Activated T-helper 1 cell treated with anti-CD3 and anti-CD28 coated beads, Interleukin-12 subunit alpha, Interleukin-12 subunit beta, Interleukin-2, Interleukin-4 antibody, amounts not matched to agents 30 ng/mL and 10 ng/mL and 1 ng/mL, durations not matched to agents 14 hours and 24 hours and 36 hours (primary cell): ENCODE measurements around the gene TEX22. TPM values are rescaled to one million over a fixed set of nuclear protein-coding genes. Genes with fewer than 3 reads are reported as not detected.

Source experiments
- DNase-seq: peaks from one replicate; pipeline ENCODE4 v3.0.0; 2021; ENCODE audit warnings: low spot score
- H3K27ac Mint-ChIP-seq: one replicate; pipeline ENCODE4 v1.8.0; 2021; ENCODE audit warnings: mild to moderate bottlenecking, mixed read lengths
- H3K27me3 Mint-ChIP-seq: one replicate; pipeline ENCODE4 v1.8.0; 2022; ENCODE audit warnings: mild to moderate bottlenecking, moderate library complexity, mixed read lengths; ENCODE audit not compliant: insufficient read depth
- H3K36me3 Mint-ChIP-seq: one replicate; pipeline ENCODE4 v1.8.0; 2021; ENCODE audit warnings: low read depth, mixed read lengths
- H3K4me1 Mint-ChIP-seq: one replicate; pipeline ENCODE4 v1.8.0; 2021; ENCODE audit warnings: low read depth, mixed read lengths
- H3K4me3 Mint-ChIP-seq: one replicate; pipeline ENCODE4 v1.8.0; 2021; ENCODE audit warnings: mild to moderate bottlenecking, moderate library complexity, mixed read lengths
- H3K9me3 Mint-ChIP-seq: one replicate; pipeline ENCODE4 v1.8.0; 2021; ENCODE audit warnings: mixed read lengths
- intact Hi-C: fragments of 100-400 bp; cut with micrococcal nuclease; formaldehyde crosslinking; loops from one replicate; pipeline ENCODE4 v1.15.1; 2024
- total RNA-seq: library from RNA; stranded (reverse); gene quantifications from 2 replicates; pipeline ENCODE4 v1.2.3, GENCODE V29; 2022

The TEX22 gene
- total RNA-seq, 1 donor from 2014 or later: 7.4 TPM

DNA sequence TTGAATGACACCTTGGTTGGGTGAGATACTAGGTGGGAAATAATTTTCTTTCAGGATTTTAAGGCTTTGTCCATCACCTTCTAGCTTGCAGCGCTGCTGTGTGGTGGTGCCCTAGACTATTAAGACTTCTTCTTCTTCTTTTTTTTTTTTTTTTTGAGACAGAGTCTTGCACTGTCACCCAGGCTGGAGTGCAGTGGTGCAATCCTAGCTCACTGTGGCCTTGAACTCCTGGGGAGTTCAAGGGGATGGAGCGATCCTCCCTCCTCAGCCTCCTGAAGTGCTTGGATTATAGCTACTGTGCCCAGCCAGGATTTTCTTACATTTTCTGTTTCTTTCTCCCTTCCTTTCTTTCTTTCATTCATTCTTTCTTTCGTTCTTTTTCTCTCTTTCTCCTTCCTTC, 11.0 kb downstream of the TEX22 start:
- Mint-ChIP-seq H3K27me3 (peaks cover 23% of the 10 kb centered on the region), H3K36me3 (peaks cover 8% of the 10 kb centered on the region), H3K27ac (no peak overlapping the region), H3K4me3 (no peak overlapping the region), H3K4me1 (peaks cover 10% of the 10 kb centered on the region), H3K9me3 (no peaks in the 10 kb centered on the region)
- no peak for DNase-seq
- intact Hi-C loops: no loop called here

DNA sequence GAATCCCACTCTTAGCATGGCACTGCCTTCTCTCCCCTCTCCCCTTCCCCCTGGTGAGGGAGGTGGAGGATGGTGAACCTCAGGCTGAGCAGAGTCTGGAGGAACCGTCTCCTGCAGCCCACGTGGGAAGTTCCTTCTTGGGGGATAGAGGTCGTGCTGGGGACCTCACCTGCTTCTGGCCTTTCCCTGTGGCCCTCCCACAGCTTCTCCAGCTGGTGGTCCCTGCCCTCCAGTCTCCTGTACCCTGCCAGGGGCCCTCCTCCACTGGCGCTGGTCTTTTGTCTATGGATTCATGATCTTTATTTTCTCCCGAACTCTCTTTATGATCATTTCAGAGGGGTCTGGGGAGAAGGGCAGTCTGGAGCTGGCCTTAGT, 12.3 kb downstream of the TEX22 start:
- Mint-ChIP-seq H3K9me3 (no peaks in the 10 kb centered on the region), H3K4me3 (no peak overlapping the region), H3K36me3 (peaks cover 1% of the 10 kb centered on the region), H3K27ac (no peak overlapping the region), H3K27me3 (peaks cover 23% of the 10 kb centered on the region), H3K4me1 (peaks cover 5% of the 10 kb centered on the region)
- intact Hi-C loops: no loop called here
- DNase-seq: no peak

DNA sequence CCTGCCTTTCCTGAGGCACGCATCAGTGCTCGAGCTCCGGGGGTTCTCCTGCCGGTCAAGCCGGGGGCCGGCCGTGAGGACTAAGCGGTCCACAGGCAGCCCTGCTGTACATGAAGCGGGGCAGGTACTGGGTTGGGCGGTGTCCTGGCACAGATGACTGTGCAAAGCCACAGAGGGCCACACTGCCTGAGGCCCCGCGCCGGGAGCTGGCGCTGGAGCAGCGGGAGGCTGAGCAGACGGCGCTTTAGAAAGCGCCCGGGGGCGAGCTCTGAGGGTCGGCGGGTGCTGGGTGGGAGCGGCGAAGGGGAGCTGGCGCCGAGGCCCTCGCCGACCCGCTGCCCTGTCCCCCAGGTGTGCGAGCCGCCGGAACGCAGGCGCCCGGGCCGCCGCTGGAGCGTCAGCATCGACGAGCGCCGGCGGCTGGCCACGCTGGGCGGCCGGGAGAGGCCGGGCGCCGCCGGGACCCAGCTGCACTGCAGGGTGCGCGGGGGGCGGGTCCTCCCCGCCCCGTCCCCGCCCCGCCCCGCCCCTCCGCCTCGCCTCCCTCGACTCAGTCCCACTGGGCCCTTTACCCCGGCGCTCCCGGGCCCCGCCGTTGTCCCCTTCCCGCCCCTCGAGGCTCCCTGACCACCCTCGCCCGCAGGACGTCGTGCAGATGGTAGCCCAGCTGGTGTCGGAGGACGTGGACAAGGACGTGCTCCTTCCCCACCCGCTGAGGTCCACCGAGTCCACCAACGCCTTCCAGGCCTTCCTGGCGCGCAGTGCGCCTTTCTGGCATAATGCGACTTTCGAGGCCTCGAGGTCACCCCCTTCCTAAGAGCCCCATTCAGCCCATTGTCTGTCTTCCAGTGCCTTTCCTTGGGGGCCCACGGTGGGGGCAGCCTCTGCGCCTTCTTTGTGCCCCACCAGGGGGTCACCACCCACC, 12.9 kb downstream of the TEX22 start:
- peaks cover 5% of the 10 kb centered on the region for H3K4me1 Mint-ChIP-seq
- H3K36me3 Mint-ChIP-seq: peaks cover 1% of the 10 kb centered on the region
- H3K27me3 Mint-ChIP-seq: peaks cover 23% of the 10 kb centered on the region
- no peak overlapping the region for H3K4me3 Mint-ChIP-seq
- no peaks in the 10 kb centered on the region for H3K9me3 Mint-ChIP-seq
- no peak for DNase-seq
- intact Hi-C loops: no loop called here
- no peak overlapping the region for H3K27ac Mint-ChIP-seq

- Mint-ChIP-seq H3K4me3 (no peak overlapping the region), H3K27ac (no peak overlapping the region), H3K36me3 (no peaks in the 10 kb centered on the region), H3K27me3 (peaks cover 23% of the 10 kb centered on the region), H3K4me1 (peaks cover 5% of the 10 kb centered on the region), H3K9me3 (no peaks in the 10 kb centered on the region)
- intact Hi-C loops: no loop called here
- DNase-seq: no peak
Observed at GRCh38 chr14:105411985-105412770, 13.8 kb downstream of the TEX22 start.

DNA sequence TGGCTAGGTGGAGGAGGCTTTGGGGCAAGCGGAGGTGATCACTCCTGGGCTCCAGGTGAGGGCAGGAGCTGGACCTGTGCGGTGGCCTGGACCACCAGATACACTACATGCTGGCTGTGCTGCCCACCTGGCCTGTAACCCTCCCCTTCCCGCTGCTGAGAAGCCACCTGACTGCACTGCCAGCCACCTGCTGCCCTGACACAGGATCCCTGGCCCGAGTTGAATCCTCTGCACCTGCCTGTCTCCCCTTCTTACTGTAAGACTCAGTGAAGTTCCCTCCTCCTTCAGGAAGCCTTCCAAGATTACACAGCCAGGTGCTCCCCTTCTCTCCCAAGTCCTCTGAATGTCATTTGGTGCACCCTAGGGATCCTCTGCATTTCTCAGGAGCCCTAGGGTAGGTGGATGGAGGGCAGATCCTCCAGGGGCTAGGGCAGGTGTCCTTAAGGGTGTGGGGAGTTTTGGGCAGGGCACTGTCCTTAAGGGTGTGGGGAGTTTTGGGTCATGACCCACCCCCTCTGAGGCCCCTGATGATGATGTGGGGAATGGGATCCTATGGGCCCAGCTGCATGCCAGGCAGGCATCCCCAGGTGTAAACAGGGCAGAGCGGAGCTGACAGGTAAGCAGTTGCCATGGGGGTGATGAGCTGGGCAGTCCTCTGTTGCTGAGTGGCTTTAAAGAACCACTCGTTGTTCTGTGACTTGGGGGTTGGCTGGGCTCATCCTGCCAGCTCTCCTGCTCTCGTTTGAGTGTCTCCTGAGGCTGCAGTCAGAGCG, 14.6 kb downstream of the TEX22 start:
- H3K27me3 Mint-ChIP-seq: peaks cover 25% of the 10 kb centered on the region
- no peaks in the 10 kb centered on the region for H3K9me3 Mint-ChIP-seq
- H3K27ac Mint-ChIP-seq: no peak overlapping the region
- no peaks in the 10 kb centered on the region for H3K36me3 Mint-ChIP-seq
- intact Hi-C loops: no loop called here
- DNase-seq: no peak
- H3K4me3 Mint-ChIP-seq: no peak overlapping the region
- peaks cover 5% of the 10 kb centered on the region for H3K4me1 Mint-ChIP-seq

- Mint-ChIP-seq H3K27me3 (peaks cover 25% of the 10 kb centered on the region), H3K4me3 (no peak overlapping the region), H3K27ac (no peak overlapping the region), H3K9me3 (no peaks in the 10 kb centered on the region), H3K4me1 (peaks cover 5% of the 10 kb centered on the region), H3K36me3 (no peaks in the 10 kb centered on the region)
- intact Hi-C loops: no loop called here
- DNase-seq: no peak
Observed at GRCh38 chr14:105413544-105413886, 15.2 kb downstream of the TEX22 start.

DNA sequence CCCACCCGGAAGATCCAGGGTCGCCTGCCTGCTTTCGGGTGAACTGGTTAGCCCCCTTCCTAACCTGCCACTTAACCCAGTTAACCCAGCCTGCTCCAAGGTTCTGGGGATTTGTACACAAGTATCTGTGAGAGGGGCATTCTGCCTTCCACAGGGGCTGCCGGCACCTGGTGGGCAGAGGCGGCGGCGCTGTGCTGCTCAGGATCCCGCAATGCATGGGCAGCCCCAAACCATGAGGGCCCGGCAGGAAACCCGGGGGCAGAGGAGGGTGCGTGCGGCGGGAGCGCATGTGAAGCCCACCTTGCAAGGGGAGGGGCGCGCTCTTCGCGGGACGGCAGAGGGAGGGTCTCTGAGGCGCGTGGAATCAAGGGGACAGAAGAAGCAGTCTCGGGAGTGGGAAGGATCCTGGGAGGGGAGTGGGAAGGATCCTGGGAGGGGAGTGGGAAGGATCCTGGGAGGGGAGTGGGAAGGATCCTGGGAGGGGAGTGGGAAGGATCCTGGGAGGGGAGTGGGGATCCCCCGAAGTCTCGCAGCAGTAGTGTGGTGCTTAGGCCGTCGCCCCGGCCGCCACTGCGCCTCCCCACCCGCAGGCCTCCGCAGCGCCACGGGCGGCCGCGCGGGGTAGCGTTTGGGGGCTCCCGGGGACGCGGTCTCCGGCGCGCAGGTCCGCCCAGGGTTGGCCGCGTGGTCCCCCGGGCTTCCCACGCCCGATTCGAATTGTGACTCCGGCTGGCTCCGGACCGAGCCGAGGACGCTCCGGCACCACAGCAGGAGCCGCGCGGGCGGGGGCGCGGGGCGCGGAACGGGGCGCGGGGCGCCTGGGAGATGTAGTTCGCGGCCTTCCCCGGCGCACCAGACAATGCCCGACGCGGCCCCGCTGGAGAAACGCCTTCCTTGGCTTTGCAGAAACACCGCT, 16.4 kb downstream of the TEX22 start:
- Mint-ChIP-seq H3K27me3 (peaks cover 22% of the 10 kb centered on the region), H3K4me3 (peak overlapping the region; percentile 79), H3K9me3 (no peaks in the 10 kb centered on the region), H3K36me3 (no peaks in the 10 kb centered on the region), H3K27ac (no peak overlapping the region), H3K4me1 (peaks cover 5% of the 10 kb centered on the region)
- peak; percentile 61 for DNase-seq
- intact Hi-C loops: loop anchor here (1.0 to 5.0 kb wide), 5 partner anchors 16 to 322 kb away; partner anchors contain the start of genes TEDC1 and TEX22

- peak overlapping the region; percentile 79 for H3K4me3 Mint-ChIP-seq
Observed at GRCh38 chr14:105415481-105416428, 17.4 kb downstream of the TEX22 start.

DNA sequence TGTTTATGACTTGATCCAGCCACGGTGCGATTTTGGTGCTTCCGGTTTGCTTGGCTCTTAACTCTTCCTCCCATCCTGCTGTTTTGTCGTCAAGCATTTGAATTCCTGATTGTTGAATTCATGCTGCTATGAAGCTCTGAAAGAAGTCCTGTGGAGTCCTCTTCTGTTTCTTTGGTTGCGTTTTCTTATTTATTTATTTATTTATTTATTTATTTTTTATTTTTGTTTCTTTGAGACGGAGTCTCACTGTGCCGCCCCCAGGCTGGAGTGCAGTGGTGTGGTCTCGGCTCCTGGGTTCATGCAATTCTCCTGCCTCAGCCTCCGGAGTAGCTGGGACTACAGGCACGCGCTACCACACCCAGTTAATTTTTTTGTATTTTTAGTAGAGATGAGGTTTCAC, 18.3 kb downstream of the TEX22 start:
- Mint-ChIP-seq H3K27ac (no peak overlapping the region), H3K9me3 (no peaks in the 10 kb centered on the region), H3K27me3 (peaks cover 7% of the 10 kb centered on the region), H3K4me1 (peaks cover 5% of the 10 kb centered on the region), H3K4me3 (no peak overlapping the region), H3K36me3 (no peaks in the 10 kb centered on the region)
- intact Hi-C loops: loop anchor here (5.0 kb wide), 2 partner anchors 224 to 324 kb away; no protein-coding TSS in a partner anchor
- DNase-seq: no peak

More at GRCh38 chr14:105415481-105416428, 17.4 kb downstream of the TEX22 start:
- intact Hi-C loops: loop anchor here (1.0 to 5.0 kb wide), 5 partner anchors 17 to 323 kb away; partner anchors contain the start of genes TEDC1 and TEX22
- H3K27ac Mint-ChIP-seq: no peak overlapping the region
- H3K4me1 Mint-ChIP-seq: peaks cover 5% of the 10 kb centered on the region
- no peak for DNase-seq
- peaks cover 12% of the 10 kb centered on the region for H3K27me3 Mint-ChIP-seq
- no peaks in the 10 kb centered on the region for H3K36me3 Mint-ChIP-seq
- H3K9me3 Mint-ChIP-seq: no peaks in the 10 kb centered on the region

DNA sequence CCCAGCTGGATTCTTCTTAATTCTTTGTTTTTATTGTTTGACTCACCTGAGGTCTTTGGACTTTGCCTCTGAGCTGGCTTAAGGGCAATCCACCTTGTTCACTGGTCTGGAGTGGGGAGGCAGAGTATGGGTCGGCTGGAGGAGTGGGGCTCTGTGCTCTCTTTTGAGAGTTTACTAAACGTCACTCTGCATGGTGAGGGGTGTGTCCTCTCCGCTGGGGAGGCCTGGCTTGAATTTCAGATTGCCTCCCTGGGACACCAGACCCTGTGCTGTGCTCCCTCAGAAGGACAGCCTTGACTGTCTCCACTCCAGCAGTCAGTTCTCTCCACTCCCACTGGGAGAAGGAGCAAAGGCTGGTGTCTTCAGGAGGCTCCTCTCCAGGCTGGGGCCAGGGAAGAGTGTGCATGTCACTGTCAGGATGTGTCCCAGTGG, 19.4 kb downstream of the TEX22 start:
- Mint-ChIP-seq H3K27me3 (peaks cover 2% of the 10 kb centered on the region), H3K27ac (no peak overlapping the region), H3K36me3 (peaks cover 6% of the 10 kb centered on the region), H3K4me1 (peaks cover 10% of the 10 kb centered on the region), H3K4me3 (peak overlapping the region; percentile 47), H3K9me3 (no peaks in the 10 kb centered on the region)
- DNase-seq: no peak
- intact Hi-C loops: loop anchor here (5.0 kb wide), 2 partner anchors 225 to 325 kb away; no protein-coding TSS in a partner anchor
